Gastrocnemius medialis (tissue), 4 donors: Measurements from ENCODE around the gene APC. TPM values are rescaled to one million over a fixed set of nuclear protein-coding genes. Genes with fewer than 3 reads are reported as not detected.

Experiments
- ATAC-seq, 2 donors: fragments of 150-250 bp; one replicate each; pipeline ENCODE4 v1.9.1; 2016
- DNase-seq, 2 donors: peaks; one replicate each; pipeline ENCODE4 v3.0.0-alpha.2; 2019
- H3K27ac ChIP-seq, 4 donors: fragments of 200-600 bp; sonication (generic); 1 replicate in 1 of 4; 2 replicates in 3 of 4; pipeline ENCODE4 v1.5.1; 2016 to 2018; ENCODE audit warnings: mild to moderate bottlenecking in 2 of 4, moderate library complexity in 1 of 4
- H3K27me3 ChIP-seq, 3 donors: fragments of 200-600 bp; sonication (generic) in 2 of 3; 1 replicate in 1 of 3; 2 replicates in 2 of 3; pipeline versions ENCODE4 v1.5.1 to v1.6.0; 2016 to 2019; ENCODE audit warnings: mild to moderate bottlenecking in 1 of 3, moderate library complexity in 1 of 3
- H3K36me3 ChIP-seq, 2 donors: fragments of 200-600 bp; sonication (generic) in 1 of 2; one replicate each; pipeline ENCODE4 v1.5.1; 2017 to 2018
- H3K4me1 ChIP-seq, 2 donors: fragments of 200-600 bp; sonication (generic) in 1 of 2; one replicate each; pipeline ENCODE4 v1.5.1; 2016 to 2017; ENCODE audit warnings: mild to moderate bottlenecking in 2 of 2
- H3K4me3 ChIP-seq, 4 donors: fragments of 200-600 bp; sonication (generic) in 3 of 4; 1 replicate in 1 of 4; 2 replicates in 3 of 4; pipeline ENCODE4 v1.5.1; 2016 to 2019; ENCODE audit warnings: mild to moderate bottlenecking in 2 of 4
- H3K9me3 ChIP-seq, 3 donors: fragments of 200-600 bp; sonication (generic) in 2 of 3; 1 replicate in 1 of 3; 2 replicates in 2 of 3; pipeline ENCODE4 v1.5.1; 2016 to 2019
- POLR2A ChIP-seq, 2 donors: fragments of 450-650 bp; IDR thresholded peaks; one replicate each; pipeline ENCODE4 v1.6.1; 2017; ENCODE audit warnings: antibody characterized with exemption in 2 of 2, mild to moderate bottlenecking in 2 of 2, moderate library complexity in 2 of 2
- in situ Hi-C, 4 donors: fragments of 200-750 bp; cut with MboI; loops; one replicate each; pipeline versions ENCODE4 v1.15.0 to v1.8.0; 2017; ENCODE audit warnings: low sequenced_read_pairs in 4 of 4
- intact Hi-C: fragments of 100-400 bp; cut with DNase I; formaldehyde crosslinking; loops from one replicate; pipeline ENCODE4 v1.15.1; 2023; ENCODE audit warnings: low total_unique reads
- total RNA-seq, 4 donors: library from RNA; depleted of rRNA; stranded (reverse); fragments of >200 nt; gene quantifications; one replicate each; pipeline versions ENCODE4 v1.1.0 to v1.2.3, GENCODE V29; 2016
- TF ChIP-seq, protein P1 (sequence below), 5 experiments: fragments of 450-650 bp in 3 of 5; fragments of 200-600 bp in 2 of 5; sonication (generic) in 2 of 5; IDR thresholded peaks in 4 of 5; conservative IDR thresholded peaks in 1 of 5; 1 replicate in 4 of 5; 2 replicates in 1 of 5; pipeline ENCODE4 v1.5.1; 2016 to 2019; ENCODE audit warnings: antibody characterized with exemption in 5 of 5, mild to moderate bottlenecking in 3 of 5, moderate library complexity in 3 of 5

APC gene
- total RNA-seq, 4 donors from 2014 or later, result 50.1 to 102 (median 60.4) TPM

DNA sequence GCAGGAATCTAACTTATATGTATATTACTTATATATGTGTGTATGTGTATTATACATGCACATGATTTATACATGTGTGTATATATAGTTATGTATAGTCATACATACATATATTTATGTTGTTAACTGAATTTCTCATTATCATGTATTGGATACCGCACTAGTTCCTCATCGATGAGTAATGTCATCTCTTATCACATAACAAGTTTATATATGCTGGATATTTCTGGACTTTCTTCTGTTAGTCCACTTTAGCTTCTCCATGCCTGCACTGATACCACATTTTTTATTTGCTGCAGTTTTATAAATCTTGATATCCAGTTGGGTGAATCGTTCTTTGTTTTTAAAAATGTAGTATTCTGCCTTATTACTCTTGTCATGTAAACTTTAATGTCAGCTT is 50.2 kb downstream of the APC start:
- Histone ChIP-seq H3K36me3 (peaks cover 0 to 13% of the 10 kb centered on the region in 2 donors), H3K27me3 (no peaks in the 10 kb centered on the region), H3K9me3 (no peaks in the 10 kb centered on the region), H3K4me3 (no peak overlapping the region), H3K4me1 (no peaks in the 10 kb centered on the region), H3K27ac (no peak overlapping the region)
- in situ Hi-C loops, result no loop called here
- no peak for ATAC-seq
- no peak for DNase-seq
- intact Hi-C loops, result no loop called here
- TF ChIP-seq, protein P1, sequence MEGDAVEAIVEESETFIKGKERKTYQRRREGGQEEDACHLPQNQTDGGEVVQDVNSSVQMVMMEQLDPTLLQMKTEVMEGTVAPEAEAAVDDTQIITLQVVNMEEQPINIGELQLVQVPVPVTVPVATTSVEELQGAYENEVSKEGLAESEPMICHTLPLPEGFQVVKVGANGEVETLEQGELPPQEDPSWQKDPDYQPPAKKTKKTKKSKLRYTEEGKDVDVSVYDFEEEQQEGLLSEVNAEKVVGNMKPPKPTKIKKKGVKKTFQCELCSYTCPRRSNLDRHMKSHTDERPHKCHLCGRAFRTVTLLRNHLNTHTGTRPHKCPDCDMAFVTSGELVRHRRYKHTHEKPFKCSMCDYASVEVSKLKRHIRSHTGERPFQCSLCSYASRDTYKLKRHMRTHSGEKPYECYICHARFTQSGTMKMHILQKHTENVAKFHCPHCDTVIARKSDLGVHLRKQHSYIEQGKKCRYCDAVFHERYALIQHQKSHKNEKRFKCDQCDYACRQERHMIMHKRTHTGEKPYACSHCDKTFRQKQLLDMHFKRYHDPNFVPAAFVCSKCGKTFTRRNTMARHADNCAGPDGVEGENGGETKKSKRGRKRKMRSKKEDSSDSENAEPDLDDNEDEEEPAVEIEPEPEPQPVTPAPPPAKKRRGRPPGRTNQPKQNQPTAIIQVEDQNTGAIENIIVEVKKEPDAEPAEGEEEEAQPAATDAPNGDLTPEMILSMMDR (IDR thresholded peaks at IDR 0.05 in 4 of 5, conservative IDR thresholded peaks at IDR 0.05 in 1 of 5), result no peak
- no peak for TF ChIP-seq POLR2A (IDR thresholded peaks at IDR 0.05)

DNA sequence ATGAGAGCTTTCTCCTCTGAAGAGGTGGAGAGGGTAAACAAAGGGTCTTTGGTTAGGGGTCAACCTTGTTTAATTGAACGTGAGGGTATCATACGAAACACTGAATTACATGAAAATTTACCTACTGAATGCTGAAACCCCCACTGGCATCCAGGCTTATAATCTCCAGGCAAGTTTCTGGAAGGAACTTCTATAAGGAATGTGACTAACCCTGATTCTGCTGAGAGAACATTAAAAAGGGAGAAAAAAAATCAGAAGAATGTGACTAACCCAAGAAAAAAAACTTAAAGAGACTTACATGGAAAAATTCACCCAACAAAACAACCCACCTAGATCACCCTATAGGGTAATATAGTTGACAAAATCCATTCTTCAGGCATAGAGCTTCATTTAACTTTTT is 55.5 kb downstream of the APC start:
- no peaks in the 10 kb centered on the region for H3K9me3 ChIP-seq
- TF ChIP-seq, protein P1 (IDR thresholded peaks at IDR 0.05 in 4 of 5, conservative IDR thresholded peaks at IDR 0.05 in 1 of 5), result no peak
- no peak for TF ChIP-seq POLR2A (IDR thresholded peaks at IDR 0.05)
- intact Hi-C loops (no loop called here), in situ Hi-C loops (no loop called here)
- no peak overlapping the region for H3K27ac ChIP-seq
- H3K4me3 ChIP-seq, result no peak overlapping the region
- DNase-seq (no peak), ATAC-seq (no peak)
- H3K4me1 ChIP-seq, result no peaks in the 10 kb centered on the region
- H3K27me3 ChIP-seq, result no peaks in the 10 kb centered on the region
- H3K36me3 ChIP-seq, result peaks cover 0 to 37% of the 10 kb centered on the region in 2 donors

DNA sequence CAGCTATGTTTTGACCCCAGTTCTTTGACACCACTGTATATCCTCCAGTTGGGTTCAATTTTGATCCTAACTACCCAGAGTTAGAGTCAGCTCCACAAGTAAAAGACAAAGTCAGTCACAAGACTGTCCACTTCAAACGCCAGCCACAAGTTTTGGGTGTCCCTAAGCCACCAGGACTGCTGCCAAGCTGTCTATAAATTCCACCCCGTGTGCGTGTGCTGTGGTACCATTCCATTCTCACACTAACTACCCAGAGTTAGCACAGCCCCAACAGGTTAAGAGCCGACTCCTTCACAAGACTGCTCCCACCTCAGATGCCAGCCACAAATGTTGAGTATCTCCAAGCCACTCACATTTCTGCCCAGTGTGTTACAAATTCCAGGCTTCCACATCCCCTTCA is 56.7 kb downstream of the APC start:
- Histone ChIP-seq H3K36me3 (peaks cover 0 to 37% of the 10 kb centered on the region in 2 donors), H3K9me3 (no peaks in the 10 kb centered on the region), H3K4me3 (no peak overlapping the region), H3K27ac (no peak overlapping the region), H3K4me1 (no peaks in the 10 kb centered on the region), H3K27me3 (no peaks in the 10 kb centered on the region)
- no peak for DNase-seq
- in situ Hi-C loops (no loop called here), intact Hi-C loops (no loop called here)
- TF ChIP-seq, protein P1 (IDR thresholded peaks at IDR 0.05 in 4 of 5, conservative IDR thresholded peaks at IDR 0.05 in 1 of 5), result no peak
- peak in 1 of 2 donors; percentile 46 for ATAC-seq

DNA sequence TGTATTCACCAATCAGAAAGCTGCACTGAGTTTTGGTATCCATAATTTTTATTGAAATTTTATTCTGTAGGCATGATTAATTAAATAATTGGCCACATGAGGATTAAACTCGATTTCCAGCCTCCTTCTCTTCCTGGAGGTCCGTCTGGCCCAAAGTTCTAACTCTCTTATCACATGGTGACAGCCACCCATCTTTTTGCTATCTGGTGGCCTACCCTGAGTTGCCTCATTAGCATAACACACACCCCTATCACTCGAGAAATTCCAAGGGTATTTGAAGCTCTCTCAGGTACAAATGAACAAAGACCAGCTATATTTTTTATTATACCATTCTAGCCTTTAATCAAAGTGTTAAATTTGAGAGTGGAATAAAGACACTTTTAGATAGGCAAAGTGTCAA is 57.7 kb downstream of the APC start:
- ATAC-seq (no peak), DNase-seq (no peak)
- no peak overlapping the region for H3K4me3 ChIP-seq
- H3K36me3 ChIP-seq, result peaks cover 0 to 43% of the 10 kb centered on the region in 2 donors
- TF ChIP-seq POLR2A (IDR thresholded peaks at IDR 0.05), result no peak
- TF ChIP-seq, protein P1 (IDR thresholded peaks at IDR 0.05 in 4 of 5, conservative IDR thresholded peaks at IDR 0.05 in 1 of 5), result no peak
- in situ Hi-C loops (no loop called here), intact Hi-C loops (no loop called here)
- no peaks in the 10 kb centered on the region for H3K27me3 ChIP-seq
- no peaks in the 10 kb centered on the region for H3K4me1 ChIP-seq
- no peaks in the 10 kb centered on the region for H3K9me3 ChIP-seq
- no peak overlapping the region for H3K27ac ChIP-seq

DNA sequence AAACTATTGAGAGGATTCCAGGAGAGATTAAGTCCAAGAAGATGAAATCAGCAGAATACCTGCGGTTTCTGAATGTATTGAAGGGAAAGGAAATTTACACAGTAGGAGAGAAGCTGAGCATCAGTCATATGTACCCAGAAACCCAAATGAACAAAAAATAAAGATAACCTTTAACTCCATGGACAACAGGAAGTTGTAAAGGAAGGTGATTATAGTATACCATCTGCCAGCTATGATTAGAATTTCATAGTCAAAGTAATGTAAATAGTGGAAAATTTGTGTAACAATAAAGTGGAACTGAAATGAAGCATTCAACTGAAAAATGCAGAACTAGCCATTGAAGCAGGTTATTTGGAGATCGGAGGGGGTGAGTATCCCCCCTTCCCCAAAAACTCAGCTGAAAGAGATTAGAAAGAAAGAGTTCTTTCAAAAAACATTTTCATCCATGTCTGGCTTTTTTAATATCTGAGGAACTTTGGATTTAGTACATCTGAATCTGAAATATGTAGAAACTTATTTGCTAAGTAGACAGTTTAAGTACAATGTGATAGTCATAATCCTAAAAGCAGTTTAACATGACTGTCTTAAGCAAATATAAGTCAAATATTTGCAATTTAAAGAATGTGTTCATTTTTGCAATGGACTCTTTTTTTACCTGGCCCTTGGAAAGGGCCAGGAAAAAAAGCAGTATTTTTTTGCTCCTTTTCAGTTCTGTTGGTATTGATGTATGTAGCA is 58.4 kb downstream of the APC start:
- ATAC-seq (no peak), DNase-seq (no peak)
- Histone ChIP-seq H3K4me3 (no peak overlapping the region), H3K36me3 (peaks cover 0 to 43% of the 10 kb centered on the region in 2 donors), H3K27me3 (no peaks in the 10 kb centered on the region), H3K4me1 (no peaks in the 10 kb centered on the region), H3K27ac (no peak overlapping the region), H3K9me3 (no peaks in the 10 kb centered on the region)
- in situ Hi-C loops, result no loop called here
- intact Hi-C loops, result no loop called here
- TF ChIP-seq, protein P1 (IDR thresholded peaks at IDR 0.05 in 4 of 5, conservative IDR thresholded peaks at IDR 0.05 in 1 of 5), result no peak
- TF ChIP-seq POLR2A (IDR thresholded peaks at IDR 0.05), result no peak
